Measurements from ENCODE around the gene PLCXD3. TPM values are rescaled to one million over a fixed set of nuclear protein-coding genes. Genes with fewer than 3 reads are reported as not detected.

The PLCXD3 gene
- total RNA-seq, 1 donor, result under 0.01 TPM

DNA sequence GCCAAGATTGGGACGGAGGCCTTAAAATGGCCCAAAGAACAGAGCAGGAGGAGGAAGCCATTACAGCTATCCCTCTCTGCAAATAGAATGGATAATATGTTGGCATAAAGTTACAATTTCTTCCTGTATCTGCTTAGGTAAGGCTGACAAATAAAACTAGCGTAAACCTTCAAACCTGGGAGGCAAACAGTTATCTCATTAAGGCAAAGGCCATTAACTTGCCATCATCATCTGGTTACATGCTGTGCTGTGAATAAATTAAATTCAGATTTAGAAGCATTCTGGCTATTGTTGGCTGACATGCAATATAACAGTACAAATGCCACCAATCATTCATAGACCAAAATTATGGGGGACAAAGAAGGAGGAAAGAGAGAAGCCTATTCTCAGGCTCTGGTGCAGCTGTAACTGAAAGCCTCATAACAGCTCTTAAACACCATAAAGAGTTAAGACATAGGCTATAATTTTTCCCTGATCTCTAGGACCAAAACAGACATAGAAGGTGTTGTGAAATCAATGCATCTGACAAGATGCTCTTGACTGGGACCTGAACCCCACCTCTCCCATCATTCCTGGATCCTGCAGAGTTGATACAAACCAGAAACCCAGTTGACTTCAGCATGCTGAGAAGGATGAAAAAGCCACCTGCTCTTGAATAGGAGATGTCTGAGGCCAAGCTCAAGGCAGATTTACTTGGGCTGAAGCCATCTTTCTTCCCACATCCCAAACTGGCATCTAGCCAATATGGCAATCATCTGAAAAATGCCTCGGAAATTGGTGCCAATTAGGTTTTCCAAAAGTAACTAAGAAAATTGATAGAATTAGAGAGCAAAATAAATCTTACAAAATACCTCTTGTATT lies 62.5 kb downstream of the PLCXD3 start:
- Histone ChIP-seq H3K4me3 (ENCODE audit: low read length) (no peak overlapping the region), H3K9me3 (ENCODE audit: low read depth, low read length) (no peaks in the 10 kb centered on the region), H3K4me1 (ENCODE audit: insufficient read depth, low read length) (no peaks in the 10 kb centered on the region), H3K27me3 (ENCODE audit: insufficient read depth, low read length) (no peaks in the 10 kb centered on the region)

DNA sequence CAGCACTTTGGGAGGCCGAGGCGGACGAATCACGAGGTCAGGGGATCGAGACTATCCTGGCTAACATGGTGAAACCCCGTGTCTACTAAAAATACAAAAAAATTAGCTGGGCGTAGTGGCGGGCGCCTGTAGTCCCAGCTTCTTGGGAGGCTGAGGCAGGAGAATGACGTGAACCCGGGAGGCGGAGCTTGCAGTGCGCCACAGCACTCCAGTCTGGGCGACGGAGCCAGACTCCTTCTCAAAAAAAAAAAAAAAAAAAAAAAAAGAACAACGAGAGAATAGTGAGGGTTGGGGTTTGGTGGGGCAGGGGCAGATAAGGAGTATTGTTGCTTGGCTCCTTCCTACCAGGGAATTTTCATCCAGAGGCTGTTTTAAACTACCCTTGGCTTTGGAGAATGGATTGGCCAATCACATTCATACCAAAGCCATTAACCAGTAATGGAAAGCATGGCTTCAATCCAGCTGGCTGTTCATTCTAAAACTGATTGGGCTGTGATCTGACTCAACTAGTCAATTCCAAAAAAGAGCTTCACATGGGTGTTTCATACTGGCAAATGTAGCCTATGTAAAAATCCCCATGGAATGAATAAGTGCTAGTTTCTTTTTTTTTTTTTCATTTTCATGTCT lies 64.4 kb downstream of the PLCXD3 start:
- Histone ChIP-seq H3K4me1 (ENCODE audit: insufficient read depth, low read length) (no peaks in the 10 kb centered on the region), H3K4me3 (ENCODE audit: low read length) (no peak overlapping the region), H3K27me3 (ENCODE audit: insufficient read depth, low read length) (no peaks in the 10 kb centered on the region), H3K9me3 (ENCODE audit: low read depth, low read length) (no peaks in the 10 kb centered on the region)

- H3K4me1 ChIP-seq (ENCODE audit: insufficient read depth, low read length), result no peaks in the 10 kb centered on the region
- H3K27me3 ChIP-seq (ENCODE audit: insufficient read depth, low read length), result no peaks in the 10 kb centered on the region
- H3K4me3 ChIP-seq (ENCODE audit: low read length), result no peak overlapping the region
- no peaks in the 10 kb centered on the region for H3K9me3 ChIP-seq (ENCODE audit: low read depth, low read length)
These were observed 75.1 kb downstream of the PLCXD3 start for GRCh38 chr5:41435276-41435675.

DNA sequence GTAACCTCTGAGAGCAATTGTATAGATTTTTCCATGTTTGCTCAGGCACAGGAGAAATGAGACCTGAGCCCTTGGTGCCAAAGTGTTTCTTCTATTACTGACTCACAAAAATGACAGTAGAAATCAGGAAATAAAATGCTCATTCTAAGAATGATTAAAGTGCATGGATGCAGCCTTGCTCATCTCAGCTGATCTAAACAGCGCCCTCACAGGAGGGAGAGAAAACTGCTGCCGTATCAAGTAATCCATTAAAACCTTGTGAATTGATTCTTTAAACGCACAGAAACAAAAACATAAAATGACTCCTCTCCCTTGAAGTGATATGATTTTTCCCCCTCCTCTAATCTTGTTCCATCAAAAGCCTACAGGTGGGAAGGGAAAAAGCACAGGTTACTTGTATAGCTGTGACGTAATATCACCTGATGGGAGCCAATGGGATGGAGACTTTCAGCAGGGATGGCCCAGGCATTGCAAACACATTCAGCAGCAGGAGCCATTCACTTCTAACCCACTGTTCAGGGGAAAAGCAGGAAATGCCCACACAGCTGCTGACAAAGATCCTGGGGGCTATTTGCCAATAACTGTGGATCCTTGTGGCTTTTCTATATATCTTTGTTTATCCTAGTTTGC lies 76.7 kb downstream of the PLCXD3 start:
- Histone ChIP-seq H3K4me1 (ENCODE audit: insufficient read depth, low read length) (no peaks in the 10 kb centered on the region), H3K9me3 (ENCODE audit: low read depth, low read length) (no peaks in the 10 kb centered on the region), H3K27me3 (ENCODE audit: insufficient read depth, low read length) (no peaks in the 10 kb centered on the region), H3K4me3 (ENCODE audit: low read length) (no peak overlapping the region)

DNA sequence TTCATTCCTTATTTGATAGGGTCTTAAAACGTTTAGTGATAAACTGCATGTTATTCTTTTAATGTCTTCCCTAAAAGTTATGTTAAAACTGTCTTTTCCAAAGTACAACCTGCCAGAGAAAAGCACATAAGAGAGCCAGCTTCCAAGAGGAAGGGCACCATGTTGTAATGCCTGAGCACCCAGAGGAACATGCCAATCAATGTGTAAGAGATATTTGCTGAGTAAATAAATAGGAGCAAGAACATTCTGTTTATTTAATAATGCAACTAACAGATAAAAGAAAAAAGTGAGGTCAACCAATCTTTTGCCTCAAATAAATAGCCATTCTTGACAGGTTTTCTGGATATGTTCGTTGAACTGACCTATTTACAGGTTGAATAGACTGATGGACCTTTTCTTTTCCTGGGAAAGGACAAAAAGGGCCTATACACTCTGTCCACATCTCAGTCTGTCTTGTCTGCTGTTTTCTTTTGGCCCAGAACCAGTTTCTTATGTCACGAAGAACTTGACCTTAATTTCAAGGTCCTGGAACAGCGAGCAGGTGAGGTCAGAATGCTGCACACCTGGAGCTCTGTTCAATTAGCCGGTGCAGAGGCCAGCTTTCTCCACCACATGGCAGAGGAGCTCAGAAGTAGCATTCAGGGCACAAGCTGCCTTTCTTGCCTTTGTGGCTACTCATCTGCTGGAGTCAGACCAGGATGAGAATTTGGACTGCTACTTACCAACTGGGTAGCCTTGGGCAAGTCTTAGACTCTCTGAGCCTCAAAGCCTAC lies 77.7 kb downstream of the PLCXD3 start:
- no peak overlapping the region for H3K4me3 ChIP-seq (ENCODE audit: low read length)
- no peaks in the 10 kb centered on the region for H3K9me3 ChIP-seq (ENCODE audit: low read depth, low read length)
- no peaks in the 10 kb centered on the region for H3K27me3 ChIP-seq (ENCODE audit: insufficient read depth, low read length)
- H3K4me1 ChIP-seq (ENCODE audit: insufficient read depth, low read length), result no peaks in the 10 kb centered on the region

GRCh38 chr5:41427505-41427904 lies 82.9 kb downstream of the PLCXD3 start:
- Histone ChIP-seq H3K9me3 (ENCODE audit: low read depth, low read length) (no peaks in the 10 kb centered on the region), H3K27me3 (ENCODE audit: insufficient read depth, low read length) (no peaks in the 10 kb centered on the region), H3K4me3 (ENCODE audit: low read length) (no peak overlapping the region), H3K4me1 (ENCODE audit: insufficient read depth, low read length) (no peaks in the 10 kb centered on the region)

DNA sequence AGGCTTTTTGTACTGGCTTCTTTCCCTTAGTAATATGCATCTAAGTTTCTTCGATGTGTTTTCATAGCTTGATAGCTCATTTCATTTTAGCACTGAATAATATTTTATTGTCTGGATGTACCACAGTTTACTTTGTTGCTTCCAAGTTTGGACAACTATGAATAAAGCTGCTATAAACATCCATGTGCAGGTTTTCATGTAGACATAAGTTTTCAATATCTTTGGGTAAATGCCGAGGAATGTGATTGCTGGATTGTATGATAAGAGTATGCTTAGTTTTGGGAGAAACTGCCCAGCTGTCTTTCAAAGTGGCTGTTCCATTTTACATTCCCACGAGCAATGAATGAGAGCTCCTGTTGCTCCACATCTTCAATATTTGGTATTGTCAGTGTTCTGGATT lies 84.7 kb downstream of the PLCXD3 start:
- Histone ChIP-seq H3K4me3 (ENCODE audit: low read length) (no peak overlapping the region), H3K9me3 (ENCODE audit: low read depth, low read length) (no peaks in the 10 kb centered on the region), H3K27me3 (ENCODE audit: insufficient read depth, low read length) (no peaks in the 10 kb centered on the region), H3K4me1 (ENCODE audit: insufficient read depth, low read length) (no peaks in the 10 kb centered on the region)

DNA sequence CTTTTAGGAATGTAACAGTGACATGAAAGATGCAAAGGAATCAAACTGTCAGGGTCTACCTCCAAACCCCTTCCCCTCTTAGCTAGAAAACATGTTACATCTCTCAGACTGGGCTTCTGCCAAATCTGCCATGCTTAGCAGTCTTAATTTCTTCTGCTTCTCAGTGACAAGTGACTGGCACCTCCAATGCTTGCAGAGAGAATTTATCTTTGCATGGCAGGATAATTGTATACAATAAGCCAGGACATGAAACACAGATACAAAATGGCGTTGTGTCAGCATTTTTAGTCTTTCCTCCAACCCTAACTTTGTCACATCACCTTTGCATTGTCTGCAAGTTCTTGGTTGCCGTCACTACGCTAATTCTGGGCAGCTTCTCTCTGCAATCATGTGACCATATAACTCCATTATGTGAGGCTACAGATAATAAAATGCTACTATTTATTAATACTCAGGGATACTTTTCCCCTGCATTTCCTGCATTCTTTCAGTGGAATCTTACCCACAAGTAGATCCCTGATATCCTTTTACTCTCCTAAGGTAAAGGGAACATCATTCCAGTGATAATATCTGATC lies 89.8 kb downstream of the PLCXD3 start:
- Histone ChIP-seq H3K4me1 (ENCODE audit: insufficient read depth, low read length) (no peaks in the 10 kb centered on the region), H3K27me3 (ENCODE audit: insufficient read depth, low read length) (no peaks in the 10 kb centered on the region), H3K9me3 (ENCODE audit: low read depth, low read length) (no peaks in the 10 kb centered on the region), H3K4me3 (ENCODE audit: low read length) (no peak overlapping the region)

DNA sequence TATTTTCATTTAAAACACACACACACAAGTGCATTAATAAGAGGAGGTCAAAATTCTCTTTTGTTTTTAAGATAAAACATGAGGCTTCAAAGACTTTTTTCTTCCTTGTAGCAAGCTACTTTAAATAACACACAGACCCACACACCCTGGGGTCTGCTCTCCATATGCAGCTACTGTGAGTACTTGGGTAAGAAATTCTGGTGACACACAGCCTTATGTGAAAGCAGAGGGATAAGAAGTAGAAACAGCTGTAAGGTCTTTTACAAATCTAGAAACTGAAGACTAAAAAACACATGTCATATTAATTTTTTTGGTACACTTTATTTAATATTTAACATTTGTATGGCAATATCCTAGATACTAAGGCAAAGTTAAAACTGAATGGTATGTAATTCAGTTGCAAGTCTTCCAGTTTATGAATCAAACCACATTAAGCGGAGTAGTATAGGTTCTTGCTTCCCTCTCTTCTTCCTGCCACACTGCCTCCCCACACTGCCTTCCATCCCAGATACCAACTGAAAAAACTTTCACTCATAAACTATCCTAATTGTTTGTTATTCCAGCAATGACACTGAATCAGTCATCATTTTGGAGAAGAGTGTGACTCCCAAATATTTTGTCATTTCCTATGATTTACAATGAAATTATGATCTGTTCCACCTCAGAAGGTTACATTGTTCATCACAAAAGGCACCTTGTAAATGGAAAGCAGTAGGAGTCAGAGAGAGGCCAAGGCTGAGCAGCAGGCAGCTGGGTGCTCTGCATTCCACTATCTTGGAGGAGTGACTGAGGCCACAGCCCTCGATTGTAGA lies 92.0 kb downstream of the PLCXD3 start:
- no peak overlapping the region for H3K4me3 ChIP-seq (ENCODE audit: low read length)
- no peaks in the 10 kb centered on the region for H3K27me3 ChIP-seq (ENCODE audit: insufficient read depth, low read length)
- no peaks in the 10 kb centered on the region for H3K4me1 ChIP-seq (ENCODE audit: insufficient read depth, low read length)
- no peaks in the 10 kb centered on the region for H3K9me3 ChIP-seq (ENCODE audit: low read depth, low read length)

- no peaks in the 10 kb centered on the region for H3K27me3 ChIP-seq (ENCODE audit: insufficient read depth, low read length)
- H3K9me3 ChIP-seq (ENCODE audit: low read depth, low read length), result no peaks in the 10 kb centered on the region
- H3K4me3 ChIP-seq (ENCODE audit: low read length), result no peak overlapping the region
- H3K4me1 ChIP-seq (ENCODE audit: insufficient read depth, low read length), result no peaks in the 10 kb centered on the region
These were observed 94.1 kb downstream of the PLCXD3 start for GRCh38 chr5:41416336-41416735.

GRCh38 chr5:41415242-41415641 lies 95.2 kb downstream of the PLCXD3 start:
- H3K27me3 ChIP-seq (ENCODE audit: insufficient read depth, low read length), result no peaks in the 10 kb centered on the region
- H3K9me3 ChIP-seq (ENCODE audit: low read depth, low read length), result no peaks in the 10 kb centered on the region
- no peak overlapping the region for H3K4me3 ChIP-seq (ENCODE audit: low read length)
- H3K4me1 ChIP-seq (ENCODE audit: insufficient read depth, low read length), result no peaks in the 10 kb centered on the region

DNA sequence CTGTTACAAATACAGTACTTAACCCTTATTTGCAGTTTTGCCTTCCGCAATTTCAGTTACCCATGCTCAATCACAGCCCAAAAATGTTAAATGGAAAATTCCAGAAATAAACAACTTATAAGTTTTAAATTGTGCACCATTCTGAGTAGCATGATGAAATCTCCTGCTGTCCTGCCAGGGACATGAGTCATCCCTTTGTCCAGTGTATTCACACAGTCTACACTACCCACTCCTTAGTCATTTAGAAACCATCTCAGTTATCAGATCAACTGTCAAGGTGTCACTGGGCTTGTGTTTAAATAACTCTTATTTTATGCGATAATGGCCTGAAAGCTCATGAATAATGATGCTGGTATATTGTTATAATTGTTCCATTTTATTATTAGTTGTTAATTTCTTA lies 95.8 kb downstream of the PLCXD3 start:
- no peaks in the 10 kb centered on the region for H3K4me1 ChIP-seq (ENCODE audit: insufficient read depth, low read length)
- H3K9me3 ChIP-seq (ENCODE audit: low read depth, low read length), result no peaks in the 10 kb centered on the region
- H3K4me3 ChIP-seq (ENCODE audit: low read length), result no peak overlapping the region

GRCh38 chr5:41413074-41413473 lies 97.3 kb downstream of the PLCXD3 start:
- Histone ChIP-seq H3K4me3 (ENCODE audit: low read length) (no peak overlapping the region), H3K4me1 (ENCODE audit: insufficient read depth, low read length) (no peaks in the 10 kb centered on the region), H3K27me3 (ENCODE audit: insufficient read depth, low read length) (no peaks in the 10 kb centered on the region), H3K9me3 (ENCODE audit: low read depth, low read length) (no peaks in the 10 kb centered on the region)

More for the DNA sequence above, 95.8 kb downstream of the PLCXD3 start:
- no peaks in the 10 kb centered on the region for H3K27me3 ChIP-seq (ENCODE audit: insufficient read depth, low read length)

DNA sequence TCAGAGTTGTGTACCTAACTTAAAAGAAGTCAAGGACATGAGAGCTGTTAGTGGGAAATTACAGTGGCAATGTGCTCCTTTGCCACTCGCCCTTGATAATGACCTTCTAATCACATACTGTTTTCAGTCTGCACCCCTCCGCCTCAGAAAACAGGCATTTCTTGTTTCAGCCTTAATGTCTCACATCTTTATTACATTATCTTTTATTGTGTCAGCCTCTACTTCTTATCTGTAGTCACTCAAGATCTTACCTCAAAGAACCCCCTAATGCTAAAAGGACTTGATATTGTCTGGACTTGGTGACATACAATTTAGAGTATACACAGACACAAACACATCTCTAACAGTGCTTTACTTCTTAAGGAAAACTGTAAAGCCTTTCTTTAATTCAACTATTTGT lies 97.9 kb downstream of the PLCXD3 start:
- no peaks in the 10 kb centered on the region for H3K27me3 ChIP-seq (ENCODE audit: insufficient read depth, low read length)
- H3K4me3 ChIP-seq (ENCODE audit: low read length), result no peak overlapping the region
- H3K4me1 ChIP-seq (ENCODE audit: insufficient read depth, low read length), result no peaks in the 10 kb centered on the region
- no peaks in the 10 kb centered on the region for H3K9me3 ChIP-seq (ENCODE audit: low read depth, low read length)
